ENCODE measurements around the gene XRCC4.

GRCh38 chr5:83177803-83178202 is 100.5 kb downstream of the XRCC4 start:
- no peak for TF ChIP-seq KDM2B (CRISPR knock-in tag; IDR thresholded peaks at IDR 0.05)
- TF ChIP-seq, protein P1, sequence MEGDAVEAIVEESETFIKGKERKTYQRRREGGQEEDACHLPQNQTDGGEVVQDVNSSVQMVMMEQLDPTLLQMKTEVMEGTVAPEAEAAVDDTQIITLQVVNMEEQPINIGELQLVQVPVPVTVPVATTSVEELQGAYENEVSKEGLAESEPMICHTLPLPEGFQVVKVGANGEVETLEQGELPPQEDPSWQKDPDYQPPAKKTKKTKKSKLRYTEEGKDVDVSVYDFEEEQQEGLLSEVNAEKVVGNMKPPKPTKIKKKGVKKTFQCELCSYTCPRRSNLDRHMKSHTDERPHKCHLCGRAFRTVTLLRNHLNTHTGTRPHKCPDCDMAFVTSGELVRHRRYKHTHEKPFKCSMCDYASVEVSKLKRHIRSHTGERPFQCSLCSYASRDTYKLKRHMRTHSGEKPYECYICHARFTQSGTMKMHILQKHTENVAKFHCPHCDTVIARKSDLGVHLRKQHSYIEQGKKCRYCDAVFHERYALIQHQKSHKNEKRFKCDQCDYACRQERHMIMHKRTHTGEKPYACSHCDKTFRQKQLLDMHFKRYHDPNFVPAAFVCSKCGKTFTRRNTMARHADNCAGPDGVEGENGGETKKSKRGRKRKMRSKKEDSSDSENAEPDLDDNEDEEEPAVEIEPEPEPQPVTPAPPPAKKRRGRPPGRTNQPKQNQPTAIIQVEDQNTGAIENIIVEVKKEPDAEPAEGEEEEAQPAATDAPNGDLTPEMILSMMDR (IDR thresholded peaks at IDR 0.05 in 2 of 3, conservative IDR thresholded peaks at IDR 0.05 in 1 of 3; ENCODE audit: insufficient read depth in 2 of 3, low read depth in 1 of 3, low read length in 3 of 3): no peak
- no peak for TF ChIP-seq CBX5 (IDR thresholded peaks at IDR 0.05; ENCODE audit: borderline replicate concordance, low read depth)
- no peak for TF ChIP-seq ZC3H4 (CRISPR knock-in tag; IDR thresholded peaks at IDR 0.05; ENCODE audit: borderline replicate concordance)
- TF ChIP-seq ZNF316 (IDR thresholded peaks at IDR 0.05): no peak
- no peak for TF ChIP-seq NONO (IDR thresholded peaks at IDR 0.05; ENCODE audit: low read depth in 2 of 2, low read length in 1 of 2)
- TF ChIP-seq TCF7L2 (IDR thresholded peaks at IDR 0.05; ENCODE audit: low read depth, low read length): no peak
- no peak for TF ChIP-seq MAZ (CRISPR knock-in tag; conservative IDR thresholded peaks at IDR 0.05 in 1 of 2, IDR thresholded peaks at IDR 0.05 in 1 of 2)
- TF ChIP-seq FOS (IDR thresholded peaks at IDR 0.05; ENCODE audit: extremely low read depth, insufficient read length): no peak
- TF ChIP-seq MAFK (IDR thresholded peaks at IDR 0.05; ENCODE audit: low read length): no peak
- TF ChIP-seq ZNF583 (CRISPR knock-in tag; IDR thresholded peaks at IDR 0.05): no peak
- no peak for TF ChIP-seq RCOR1 (IDR thresholded peaks at IDR 0.05; ENCODE audit: borderline replicate concordance in 1 of 2, low read depth in 2 of 2, low read length in 2 of 2)
- TF ChIP-seq FOXK2 (conservative IDR thresholded peaks at IDR 0.05 in 1 of 2, IDR thresholded peaks at IDR 0.05 in 1 of 2; ENCODE audit: low read depth in 2 of 2): no peak
- TF ChIP-seq SP1 (CRISPR knock-in tag; IDR thresholded peaks at IDR 0.05): no peak
